ENCODE results near the gene SLC8B1. TPM values are rescaled to one million over a fixed set of nuclear protein-coding genes. Genes with fewer than 3 reads are reported as not detected.
A peak's percentile ranks its signal among the peaks of the same experiment; 100 is the strongest.

SLC8B1 gene
- total RNA-seq, 6 experiments from 2014 or later = 12.6 to 32.7 (median 21.5) TPM

- Histone ChIP-seq H3K27me3 (no peaks in the 10 kb centered on the region), H3K4me1 (peaks cover 0 to 15% (median 10%) of the 10 kb centered on the region in 4 donors), H3K36me3 (peaks cover 0 to 55% (median 5%) of the 10 kb centered on the region in 4 donors), H3K4me3 (no peak overlapping the region), H3K27ac (peak overlapping the region; percentile 37 to 71 (median 65)), H3K9me3 (no peaks in the 10 kb centered on the region)
- intact Hi-C loops (cut with DNase I) = no loop called here
- TF ChIP-seq CTCF (IDR thresholded peaks at IDR 0.05) = no peak
- TF ChIP-seq POLR2A (IDR thresholded peaks at IDR 0.05) = no peak
- WGBS (ENCODE audit: insufficient coverage, low coverage, low lambda C conversion rate, missing lambda C conversion rate) = 82% methylated on average over 10 of the region's 10 CpGs
- ATAC-seq = no peak
- DNase-seq = no peak
These were observed 63.5 kb downstream of the SLC8B1 start for GRCh38 chr12:113271466-113271852.

- Histone ChIP-seq H3K4me1 (peaks cover 0 to 15% (median 10%) of the 10 kb centered on the region in 4 donors), H3K27me3 (no peaks in the 10 kb centered on the region), H3K36me3 (peaks cover 0 to 55% (median 8%) of the 10 kb centered on the region in 4 donors), H3K27ac (no peak overlapping the region), H3K9me3 (no peaks in the 10 kb centered on the region), H3K4me3 (no peak overlapping the region)
- intact Hi-C loops (cut with DNase I) = no loop called here
- TF ChIP-seq POLR2A (IDR thresholded peaks at IDR 0.05) (no peak), CTCF (IDR thresholded peaks at IDR 0.05) (no peak)
- ATAC-seq = no peak
- WGBS (ENCODE audit: insufficient coverage, low coverage, low lambda C conversion rate, missing lambda C conversion rate) = 95% methylated on average over 6 of the region's 11 CpGs
- peak in 1 of 3 donors; percentile 7 for DNase-seq
These were observed 64.2 kb downstream of the SLC8B1 start for GRCh38 chr12:113270709-113271009.

GRCh38 chr12:113269257-113269943 lies 65.5 kb downstream of the SLC8B1 start:
- Histone ChIP-seq H3K36me3 (peaks cover 0 to 49% (median 8%) of the 10 kb centered on the region in 4 donors), H3K27me3 (no peaks in the 10 kb centered on the region), H3K27ac (no peak overlapping the region), H3K4me3 (no peak overlapping the region), H3K4me1 (peaks cover 0 to 15% (median 10%) of the 10 kb centered on the region in 4 donors), H3K9me3 (no peaks in the 10 kb centered on the region)
- TF ChIP-seq CTCF (IDR thresholded peaks at IDR 0.05) (no peak), POLR2A (IDR thresholded peaks at IDR 0.05) (no peak)
- ATAC-seq (no peak), DNase-seq (peak in 1 of 3 donors; percentile 16)
- 95% methylated on average over 10 of the region's 12 CpGs for WGBS (ENCODE audit: insufficient coverage, low coverage, low lambda C conversion rate, missing lambda C conversion rate)
- intact Hi-C loops (cut with DNase I) = no loop called here

GRCh38 chr12:113268621-113269020 lies 66.3 kb downstream of the SLC8B1 start:
- Histone ChIP-seq H3K4me3 (no peak overlapping the region), H3K36me3 (peaks cover 0 to 42% (median 5%) of the 10 kb centered on the region in 4 donors), H3K27ac (no peak overlapping the region), H3K4me1 (peaks cover 0 to 18% (median 11%) of the 10 kb centered on the region in 4 donors), H3K27me3 (no peaks in the 10 kb centered on the region), H3K9me3 (no peaks in the 10 kb centered on the region)
- TF ChIP-seq POLR2A (IDR thresholded peaks at IDR 0.05) = no peak
- TF ChIP-seq CTCF (IDR thresholded peaks at IDR 0.05) = no peak
- DNase-seq = peak in 1 of 3 donors; percentile 15
- intact Hi-C loops (cut with DNase I) = no loop called here
- ATAC-seq = no peak
- 100% methylated on average over 1 of the region's 19 CpGs for WGBS (ENCODE audit: insufficient coverage, low coverage, low lambda C conversion rate, missing lambda C conversion rate)

Data from right lobe of liver (tissue), 6 donors.